WTC11 (cell line): Measurements from ENCODE around the gene SERPINE1. TPM values are rescaled to one million over a fixed set of nuclear protein-coding genes. Genes with fewer than 3 reads are reported as not detected.
"Not testable (repeated sequence)": the region's sequence is repeated elsewhere in the genome, so short reads cannot be mapped to it uniquely, and the experiment has no call there.

Experiments used
- ATAC-seq: fragments of 200-7000 bp; cut with Tn5 transposase; 2 replicates; pipeline ENCODE4 v1.10.0; 2021; ENCODE audit warnings: mild to moderate bottlenecking, moderate library complexity
- CTCF ChIA-PET: fragments of 300-600 bp; sonication (Branson Sonifier 250); formaldehyde crosslinking; loops from one replicate; lab custom pipeline; 2021; ENCODE audit warnings: antibody characterized with exemption; lab: Charles Lee
- POLR2A ChIA-PET: fragments of 350-600 bp; sonication (Branson Sonifier 250); formaldehyde crosslinking; loops from one replicate; lab custom pipeline; 2021; ENCODE audit warnings: antibody characterized with exemption; lab: Charles Lee
- DNase-seq: peaks from one replicate; pipeline ENCODE4 v3.0.0; 2021; ENCODE audit warnings: low spot score
- H3K27ac Mint-ChIP-seq: 2 replicates; pipeline ENCODE4 v1.8.0; 2021; ENCODE audit warnings: mixed read lengths
- H3K27me3 Mint-ChIP-seq: 2 replicates; pipeline ENCODE4 v1.8.0; 2021; ENCODE audit warnings: low read depth, mild to moderate bottlenecking, moderate library complexity, mixed read lengths
- H3K36me3 Mint-ChIP-seq: 2 replicates; pipeline ENCODE4 v1.8.0; 2021; ENCODE audit warnings: mixed read lengths
- H3K4me1 Mint-ChIP-seq: 2 replicates; pipeline ENCODE4 v1.8.0; 2022; ENCODE audit warnings: mixed read lengths
- H3K4me3 Mint-ChIP-seq: 2 replicates; pipeline ENCODE4 v1.8.0; 2021; ENCODE audit warnings: mild to moderate bottlenecking, moderate library complexity, mixed read lengths
- H3K9me3 Mint-ChIP-seq: 2 replicates; pipeline ENCODE4 v1.8.0; 2021; ENCODE audit warnings: mixed read lengths
- JAZF1 ChIP-seq: fragments of 250-450 bp; sonication (Bioruptor Pico); IDR thresholded peaks from 2 replicates; pipeline ENCODE4 v1.9.0; 2021; ENCODE audit warnings: moderate library complexity, mild to moderate bottlenecking, inconsistent platforms
- KAT7 ChIP-seq: sonication (generic); formaldehyde crosslinking; IDR thresholded peaks from 2 replicates; pipeline ENCODE4 v1.8.1; 2023; ENCODE audit warnings: missing genetic modification reagents, mild to moderate bottlenecking, borderline replicate concordance
- NFATC4 ChIP-seq: fragments of 250-450 bp; sonication (Bioruptor Pico); IDR thresholded peaks from 2 replicates; pipeline ENCODE4 v1.9.0; 2021; ENCODE audit warnings: mild to moderate bottlenecking
- NFYB ChIP-seq: sonication (generic); formaldehyde crosslinking; conservative IDR thresholded peaks from 2 replicates; pipeline ENCODE4 v1.8.0; 2022; ENCODE audit warnings: low read depth, missing genetic modification reagents
- NR1H2 ChIP-seq: sonication (generic); formaldehyde crosslinking; IDR thresholded peaks from 2 replicates; pipeline ENCODE4 v1.9.0; 2021; ENCODE audit warnings: mild to moderate bottlenecking, moderate library complexity, missing genetic modification reagents
- NR3C1 ChIP-seq: sonication (generic); formaldehyde crosslinking; conservative IDR thresholded peaks from 2 replicates; pipeline ENCODE4 v1.8.1; 2023; ENCODE audit warnings: low read depth, mild to moderate bottlenecking, missing genetic modification reagents
- RELA ChIP-seq: sonication (generic); formaldehyde crosslinking; IDR thresholded peaks from 2 replicates; pipeline ENCODE4 v1.8.1; 2022; ENCODE audit warnings: missing genetic modification reagents, mild to moderate bottlenecking, borderline replicate concordance
- TEAD1 ChIP-seq: sonication (generic); formaldehyde crosslinking; IDR thresholded peaks from 2 replicates; pipeline ENCODE4 v1.8.0; 2022; ENCODE audit warnings: mild to moderate bottlenecking, missing genetic modification reagents
- ZNF423 ChIP-seq: fragments of 250-450 bp; sonication (Bioruptor Pico); IDR thresholded peaks from 2 replicates; pipeline ENCODE4 v2.1.2; 2022; ENCODE audit warnings: mild to moderate bottlenecking, moderate library complexity
- total RNA-seq: library from RNA; stranded (reverse); gene quantifications from 3 replicates; pipeline ENCODE4 v1.2.3, GENCODE V29; 2021
- TF ChIP-seq, protein P1 (sequence below): sonication (generic); formaldehyde crosslinking; IDR thresholded peaks from 2 replicates; pipeline ENCODE4 v1.8.1; 2023; ENCODE audit warnings: mild to moderate bottlenecking, missing genetic modification reagents
- TF ChIP-seq, protein P2 (sequence below): sonication (generic); formaldehyde crosslinking; conservative IDR thresholded peaks from 2 replicates; pipeline ENCODE4 v1.8.1; 2023; ENCODE audit warnings: mild to moderate bottlenecking, low read depth, missing genetic modification reagents, moderate library complexity
- TF ChIP-seq, protein P3 (sequence below): sonication (generic); formaldehyde crosslinking; IDR thresholded peaks from 2 replicates; pipeline ENCODE4 v1.8.1; 2022; ENCODE audit warnings: mild to moderate bottlenecking, moderate library complexity, missing genetic modification reagents
- TF ChIP-seq, protein P4 (sequence below): fragments of 250-450 bp; sonication (Bioruptor Pico); IDR thresholded peaks from 2 replicates; pipeline ENCODE4 v1.9.0; 2021; ENCODE audit warnings: mild to moderate bottlenecking, borderline replicate concordance
- TF ChIP-seq, protein P5 (sequence below): sonication (generic); formaldehyde crosslinking; IDR thresholded peaks from 2 replicates; pipeline ENCODE4 v1.8.1; 2023; ENCODE audit warnings: mild to moderate bottlenecking, missing genetic modification reagents, moderate library complexity
- TF ChIP-seq, protein P6 (sequence below): sonication (generic); formaldehyde crosslinking; IDR thresholded peaks from 2 replicates; pipeline ENCODE4 v1.8.0; 2022; ENCODE audit warnings: mild to moderate bottlenecking, missing genetic modification reagents
- TF ChIP-seq, protein P7 (sequence below): sonication (generic); formaldehyde crosslinking; IDR thresholded peaks from 2 replicates; pipeline ENCODE4 v1.8.0; 2022; ENCODE audit warnings: mild to moderate bottlenecking, missing genetic modification reagents
- TF ChIP-seq, protein P8 (sequence below): sonication (generic); formaldehyde crosslinking; IDR thresholded peaks from 2 replicates; pipeline ENCODE4 v1.8.1; 2022; ENCODE audit warnings: mild to moderate bottlenecking, missing genetic modification reagents, moderate library complexity, borderline replicate concordance
- TF ChIP-seq, protein P9 (sequence below): sonication (generic); formaldehyde crosslinking; IDR thresholded peaks from 2 replicates; pipeline ENCODE4 v1.8.1; 2023; ENCODE audit warnings: mild to moderate bottlenecking, missing genetic modification reagents

The SERPINE1 gene
- total RNA-seq, 1 experiment from 2014 or later = 2.6 TPM

DNA sequence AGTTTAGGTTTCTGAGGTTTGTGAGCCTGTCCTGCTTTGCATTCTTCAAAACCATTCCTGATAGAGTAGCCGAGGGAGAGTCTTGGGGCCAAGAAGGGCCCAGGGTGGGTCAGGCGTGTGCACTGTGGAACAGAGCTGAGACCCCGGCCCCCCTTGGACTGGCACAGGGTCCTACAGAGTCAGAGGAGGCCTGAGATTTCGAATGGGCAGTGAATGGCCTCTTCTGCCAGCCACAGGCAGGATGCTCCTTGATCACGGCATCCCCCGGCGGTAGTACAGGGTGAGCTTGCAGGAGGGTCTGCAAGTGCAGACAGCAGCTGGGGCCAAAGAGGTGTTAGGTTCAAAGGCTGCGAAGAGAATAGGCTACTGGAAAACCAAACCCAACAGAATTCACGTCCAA, 37.0 kb upstream of the SERPINE1 start:
- Mint-ChIP-seq H3K4me3 (no peak overlapping the region), H3K4me1 (peaks cover 10% of the 10 kb centered on the region), H3K9me3 (peaks cover 10% of the 10 kb centered on the region), H3K27ac (no peak overlapping the region), H3K27me3 (no peaks in the 10 kb centered on the region), H3K36me3 (peaks cover 23% of the 10 kb centered on the region)
- ChIA-PET CTCF (interaction anchor here (0.6 to 1.5 kb wide), 5 partner anchors 12 to 200 kb away, joined by 3 to 5 read pairs (median 4); no protein-coding TSS in a partner anchor), POLR2A (interaction anchor here (1.0 kb wide), 1 partner anchor 93 kb away, joined by 3 read pairs; no protein-coding TSS in a partner anchor)
- DNase-seq (no peak), ATAC-seq (no peak)
- TF ChIP-seq ZNF423 (CRISPR knock-in tag) (no peak), NR3C1 (CRISPR knock-in tag) (no peak), KAT7 (CRISPR knock-in tag) (no peak), RELA (CRISPR knock-in tag) (no peak), NFYB (CRISPR knock-in tag) (no peak), NFATC4 (CRISPR knock-in tag) (no peak), TEAD1 (no peak), NR1H2 (CRISPR knock-in tag) (no peak), JAZF1 (CRISPR knock-in tag) (no peak)
- TF ChIP-seq, protein P1, sequence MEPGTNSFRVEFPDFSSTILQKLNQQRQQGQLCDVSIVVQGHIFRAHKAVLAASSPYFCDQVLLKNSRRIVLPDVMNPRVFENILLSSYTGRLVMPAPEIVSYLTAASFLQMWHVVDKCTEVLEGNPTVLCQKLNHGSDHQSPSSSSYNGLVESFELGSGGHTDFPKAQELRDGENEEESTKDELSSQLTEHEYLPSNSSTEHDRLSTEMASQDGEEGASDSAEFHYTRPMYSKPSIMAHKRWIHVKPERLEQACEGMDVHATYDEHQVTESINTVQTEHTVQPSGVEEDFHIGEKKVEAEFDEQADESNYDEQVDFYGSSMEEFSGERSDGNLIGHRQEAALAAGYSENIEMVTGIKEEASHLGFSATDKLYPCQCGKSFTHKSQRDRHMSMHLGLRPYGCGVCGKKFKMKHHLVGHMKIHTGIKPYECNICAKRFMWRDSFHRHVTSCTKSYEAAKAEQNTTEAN (CRISPR knock-in tag) = no peak
- TF ChIP-seq, protein P2, sequence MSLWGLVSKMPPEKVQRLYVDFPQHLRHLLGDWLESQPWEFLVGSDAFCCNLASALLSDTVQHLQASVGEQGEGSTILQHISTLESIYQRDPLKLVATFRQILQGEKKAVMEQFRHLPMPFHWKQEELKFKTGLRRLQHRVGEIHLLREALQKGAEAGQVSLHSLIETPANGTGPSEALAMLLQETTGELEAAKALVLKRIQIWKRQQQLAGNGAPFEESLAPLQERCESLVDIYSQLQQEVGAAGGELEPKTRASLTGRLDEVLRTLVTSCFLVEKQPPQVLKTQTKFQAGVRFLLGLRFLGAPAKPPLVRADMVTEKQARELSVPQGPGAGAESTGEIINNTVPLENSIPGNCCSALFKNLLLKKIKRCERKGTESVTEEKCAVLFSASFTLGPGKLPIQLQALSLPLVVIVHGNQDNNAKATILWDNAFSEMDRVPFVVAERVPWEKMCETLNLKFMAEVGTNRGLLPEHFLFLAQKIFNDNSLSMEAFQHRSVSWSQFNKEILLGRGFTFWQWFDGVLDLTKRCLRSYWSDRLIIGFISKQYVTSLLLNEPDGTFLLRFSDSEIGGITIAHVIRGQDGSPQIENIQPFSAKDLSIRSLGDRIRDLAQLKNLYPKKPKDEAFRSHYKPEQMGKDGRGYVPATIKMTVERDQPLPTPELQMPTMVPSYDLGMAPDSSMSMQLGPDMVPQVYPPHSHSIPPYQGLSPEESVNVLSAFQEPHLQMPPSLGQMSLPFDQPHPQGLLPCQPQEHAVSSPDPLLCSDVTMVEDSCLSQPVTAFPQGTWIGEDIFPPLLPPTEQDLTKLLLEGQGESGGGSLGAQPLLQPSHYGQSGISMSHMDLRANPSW = no peak
- TF ChIP-seq, protein P3, sequence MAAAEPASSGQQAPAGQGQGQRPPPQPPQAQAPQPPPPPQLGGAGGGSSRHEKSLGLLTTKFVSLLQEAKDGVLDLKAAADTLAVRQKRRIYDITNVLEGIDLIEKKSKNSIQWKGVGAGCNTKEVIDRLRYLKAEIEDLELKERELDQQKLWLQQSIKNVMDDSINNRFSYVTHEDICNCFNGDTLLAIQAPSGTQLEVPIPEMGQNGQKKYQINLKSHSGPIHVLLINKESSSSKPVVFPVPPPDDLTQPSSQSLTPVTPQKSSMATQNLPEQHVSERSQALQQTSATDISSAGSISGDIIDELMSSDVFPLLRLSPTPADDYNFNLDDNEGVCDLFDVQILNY (CRISPR knock-in tag) = no peak
- TF ChIP-seq, protein P4, sequence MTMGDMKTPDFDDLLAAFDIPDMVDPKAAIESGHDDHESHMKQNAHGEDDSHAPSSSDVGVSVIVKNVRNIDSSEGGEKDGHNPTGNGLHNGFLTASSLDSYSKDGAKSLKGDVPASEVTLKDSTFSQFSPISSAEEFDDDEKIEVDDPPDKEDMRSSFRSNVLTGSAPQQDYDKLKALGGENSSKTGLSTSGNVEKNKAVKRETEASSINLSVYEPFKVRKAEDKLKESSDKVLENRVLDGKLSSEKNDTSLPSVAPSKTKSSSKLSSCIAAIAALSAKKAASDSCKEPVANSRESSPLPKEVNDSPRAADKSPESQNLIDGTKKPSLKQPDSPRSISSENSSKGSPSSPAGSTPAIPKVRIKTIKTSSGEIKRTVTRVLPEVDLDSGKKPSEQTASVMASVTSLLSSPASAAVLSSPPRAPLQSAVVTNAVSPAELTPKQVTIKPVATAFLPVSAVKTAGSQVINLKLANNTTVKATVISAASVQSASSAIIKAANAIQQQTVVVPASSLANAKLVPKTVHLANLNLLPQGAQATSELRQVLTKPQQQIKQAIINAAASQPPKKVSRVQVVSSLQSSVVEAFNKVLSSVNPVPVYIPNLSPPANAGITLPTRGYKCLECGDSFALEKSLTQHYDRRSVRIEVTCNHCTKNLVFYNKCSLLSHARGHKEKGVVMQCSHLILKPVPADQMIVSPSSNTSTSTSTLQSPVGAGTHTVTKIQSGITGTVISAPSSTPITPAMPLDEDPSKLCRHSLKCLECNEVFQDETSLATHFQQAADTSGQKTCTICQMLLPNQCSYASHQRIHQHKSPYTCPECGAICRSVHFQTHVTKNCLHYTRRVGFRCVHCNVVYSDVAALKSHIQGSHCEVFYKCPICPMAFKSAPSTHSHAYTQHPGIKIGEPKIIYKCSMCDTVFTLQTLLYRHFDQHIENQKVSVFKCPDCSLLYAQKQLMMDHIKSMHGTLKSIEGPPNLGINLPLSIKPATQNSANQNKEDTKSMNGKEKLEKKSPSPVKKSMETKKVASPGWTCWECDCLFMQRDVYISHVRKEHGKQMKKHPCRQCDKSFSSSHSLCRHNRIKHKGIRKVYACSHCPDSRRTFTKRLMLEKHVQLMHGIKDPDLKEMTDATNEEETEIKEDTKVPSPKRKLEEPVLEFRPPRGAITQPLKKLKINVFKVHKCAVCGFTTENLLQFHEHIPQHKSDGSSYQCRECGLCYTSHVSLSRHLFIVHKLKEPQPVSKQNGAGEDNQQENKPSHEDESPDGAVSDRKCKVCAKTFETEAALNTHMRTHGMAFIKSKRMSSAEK (CRISPR knock-in tag) = no peak
- TF ChIP-seq, protein P5, sequence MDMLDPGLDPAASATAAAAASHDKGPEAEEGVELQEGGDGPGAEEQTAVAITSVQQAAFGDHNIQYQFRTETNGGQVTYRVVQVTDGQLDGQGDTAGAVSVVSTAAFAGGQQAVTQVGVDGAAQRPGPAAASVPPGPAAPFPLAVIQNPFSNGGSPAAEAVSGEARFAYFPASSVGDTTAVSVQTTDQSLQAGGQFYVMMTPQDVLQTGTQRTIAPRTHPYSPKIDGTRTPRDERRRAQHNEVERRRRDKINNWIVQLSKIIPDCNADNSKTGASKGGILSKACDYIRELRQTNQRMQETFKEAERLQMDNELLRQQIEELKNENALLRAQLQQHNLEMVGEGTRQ (CRISPR knock-in tag) = no peak
- TF ChIP-seq, protein P6, sequence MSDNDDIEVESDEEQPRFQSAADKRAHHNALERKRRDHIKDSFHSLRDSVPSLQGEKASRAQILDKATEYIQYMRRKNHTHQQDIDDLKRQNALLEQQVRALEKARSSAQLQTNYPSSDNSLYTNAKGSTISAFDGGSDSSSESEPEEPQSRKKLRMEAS (CRISPR knock-in tag) = no peak
- TF ChIP-seq, protein P7, sequence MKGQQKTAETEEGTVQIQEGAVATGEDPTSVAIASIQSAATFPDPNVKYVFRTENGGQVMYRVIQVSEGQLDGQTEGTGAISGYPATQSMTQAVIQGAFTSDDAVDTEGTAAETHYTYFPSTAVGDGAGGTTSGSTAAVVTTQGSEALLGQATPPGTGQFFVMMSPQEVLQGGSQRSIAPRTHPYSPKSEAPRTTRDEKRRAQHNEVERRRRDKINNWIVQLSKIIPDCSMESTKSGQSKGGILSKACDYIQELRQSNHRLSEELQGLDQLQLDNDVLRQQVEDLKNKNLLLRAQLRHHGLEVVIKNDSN (CRISPR knock-in tag) = no peak
- TF ChIP-seq, protein P8, sequence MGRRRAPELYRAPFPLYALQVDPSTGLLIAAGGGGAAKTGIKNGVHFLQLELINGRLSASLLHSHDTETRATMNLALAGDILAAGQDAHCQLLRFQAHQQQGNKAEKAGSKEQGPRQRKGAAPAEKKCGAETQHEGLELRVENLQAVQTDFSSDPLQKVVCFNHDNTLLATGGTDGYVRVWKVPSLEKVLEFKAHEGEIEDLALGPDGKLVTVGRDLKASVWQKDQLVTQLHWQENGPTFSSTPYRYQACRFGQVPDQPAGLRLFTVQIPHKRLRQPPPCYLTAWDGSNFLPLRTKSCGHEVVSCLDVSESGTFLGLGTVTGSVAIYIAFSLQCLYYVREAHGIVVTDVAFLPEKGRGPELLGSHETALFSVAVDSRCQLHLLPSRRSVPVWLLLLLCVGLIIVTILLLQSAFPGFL (CRISPR knock-in tag) = no peak
- TF ChIP-seq, protein P9, sequence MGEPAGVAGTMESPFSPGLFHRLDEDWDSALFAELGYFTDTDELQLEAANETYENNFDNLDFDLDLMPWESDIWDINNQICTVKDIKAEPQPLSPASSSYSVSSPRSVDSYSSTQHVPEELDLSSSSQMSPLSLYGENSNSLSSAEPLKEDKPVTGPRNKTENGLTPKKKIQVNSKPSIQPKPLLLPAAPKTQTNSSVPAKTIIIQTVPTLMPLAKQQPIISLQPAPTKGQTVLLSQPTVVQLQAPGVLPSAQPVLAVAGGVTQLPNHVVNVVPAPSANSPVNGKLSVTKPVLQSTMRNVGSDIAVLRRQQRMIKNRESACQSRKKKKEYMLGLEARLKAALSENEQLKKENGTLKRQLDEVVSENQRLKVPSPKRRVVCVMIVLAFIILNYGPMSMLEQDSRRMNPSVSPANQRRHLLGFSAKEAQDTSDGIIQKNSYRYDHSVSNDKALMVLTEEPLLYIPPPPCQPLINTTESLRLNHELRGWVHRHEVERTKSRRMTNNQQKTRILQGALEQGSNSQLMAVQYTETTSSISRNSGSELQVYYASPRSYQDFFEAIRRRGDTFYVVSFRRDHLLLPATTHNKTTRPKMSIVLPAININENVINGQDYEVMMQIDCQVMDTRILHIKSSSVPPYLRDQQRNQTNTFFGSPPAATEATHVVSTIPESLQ (CRISPR knock-in tag) = no peak

DNA sequence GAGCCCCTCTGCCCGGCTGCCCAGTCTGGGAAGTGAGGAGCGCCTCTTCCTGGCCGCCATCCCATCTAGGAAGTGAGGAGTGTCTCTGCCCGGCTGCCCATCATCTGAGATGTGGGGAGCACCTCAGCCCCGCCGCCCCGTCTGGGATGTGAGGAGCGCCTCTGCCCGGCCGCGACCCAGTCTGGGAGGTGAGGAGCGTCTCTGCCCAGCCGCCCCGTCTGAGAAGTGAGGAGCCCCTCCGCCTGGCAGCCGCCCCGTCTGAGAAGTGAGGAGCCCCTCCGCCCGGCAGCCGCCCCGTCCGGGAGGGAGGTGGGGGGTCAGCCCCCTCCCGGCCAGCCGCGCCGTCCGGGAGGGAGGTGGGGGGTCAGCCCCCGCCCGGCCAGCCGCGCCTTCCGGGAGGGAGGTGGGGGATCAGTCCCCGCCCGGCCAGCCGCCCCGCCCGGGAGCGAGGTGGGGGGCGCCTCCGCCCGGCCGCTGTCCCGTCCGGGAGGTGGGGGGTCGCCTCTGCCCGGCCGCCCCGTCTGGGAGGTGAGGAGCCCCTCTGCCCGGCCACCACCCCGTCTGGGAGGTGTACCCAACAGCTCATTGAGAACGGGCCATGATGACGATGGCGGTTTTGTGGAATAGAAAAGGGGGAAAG, 34.5 kb upstream of the SERPINE1 start:
- POLR2A ChIA-PET, CTCF ChIA-PET, H3K4me1 Mint-ChIP-seq, H3K27me3 Mint-ChIP-seq, DNase-seq, H3K4me3 Mint-ChIP-seq, H3K27ac Mint-ChIP-seq, ATAC-seq: not testable (repeated sequence)
- peaks cover 10% of the 10 kb centered on the region for H3K9me3 Mint-ChIP-seq
- peaks cover 23% of the 10 kb centered on the region for H3K36me3 Mint-ChIP-seq
